ENCODE results near the gene HOXD1.

Gene HOXD1

DNA sequence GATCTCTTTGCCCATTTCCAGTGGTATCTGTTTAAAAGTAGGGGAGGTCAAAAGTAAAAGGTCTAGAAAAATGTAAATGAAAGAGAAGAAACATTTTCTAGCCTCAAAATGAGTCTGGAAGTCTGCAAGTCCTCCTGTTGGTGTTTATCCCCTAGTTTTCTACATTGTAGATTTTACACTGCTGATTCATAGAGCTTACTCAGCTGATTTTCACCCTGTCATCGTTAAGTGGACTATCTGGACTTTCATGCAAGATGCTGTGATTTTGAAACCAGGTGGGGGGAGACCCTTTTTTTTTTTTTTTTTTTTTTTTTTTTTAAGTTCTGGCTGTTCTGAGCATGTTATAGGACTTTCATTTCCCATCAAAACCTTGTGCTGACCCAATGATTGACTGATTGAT, 21.1 kb upstream of the HOXD1 start:
- Histone ChIP-seq H3K36me3 (ENCODE audit: insufficient read depth, low read length) (no peaks in the 10 kb centered on the region), H3K4me2 (ENCODE audit: low read length) (no peak overlapping the region), H3K4me1 (ENCODE audit: insufficient read depth, low read length, severe bottlenecking) (no peaks in the 10 kb centered on the region), H3F3A (ENCODE audit: insufficient read depth, low read length) (no peaks in the 10 kb centered on the region), H3K9ac (ENCODE audit: low read length) (no peak overlapping the region), H3K27me3 (ENCODE audit: insufficient read depth, low read length) (peaks cover 5% of the 10 kb centered on the region; the same call in 1 of the 2 replicates), H3K9me2 (ENCODE audit: low read depth, low read length) (no peaks in the 10 kb centered on the region), H3K27ac (ENCODE audit: low read depth, low read length, poor library complexity, severe bottlenecking) (no peak overlapping the region), H2AFZ (ENCODE audit: low read length) (no peak overlapping the region), H3K79me2 (ENCODE audit: insufficient read depth, low read length) (no peaks in the 10 kb centered on the region), H3K4me3 (ENCODE audit: low read depth, low read length, poor library complexity, severe bottlenecking) (no peak overlapping the region), H4K20me1 (ENCODE audit: insufficient read depth, low read length) (no peaks in the 10 kb centered on the region), H3K9me3 (ENCODE audit: low read length) (no peaks in the 10 kb centered on the region)
- no peak for TF ChIP-seq EZH2 (IDR thresholded peaks at IDR 0.05; ENCODE audit: borderline replicate concordance, low read length)
- TF ChIP-seq, protein P1, sequence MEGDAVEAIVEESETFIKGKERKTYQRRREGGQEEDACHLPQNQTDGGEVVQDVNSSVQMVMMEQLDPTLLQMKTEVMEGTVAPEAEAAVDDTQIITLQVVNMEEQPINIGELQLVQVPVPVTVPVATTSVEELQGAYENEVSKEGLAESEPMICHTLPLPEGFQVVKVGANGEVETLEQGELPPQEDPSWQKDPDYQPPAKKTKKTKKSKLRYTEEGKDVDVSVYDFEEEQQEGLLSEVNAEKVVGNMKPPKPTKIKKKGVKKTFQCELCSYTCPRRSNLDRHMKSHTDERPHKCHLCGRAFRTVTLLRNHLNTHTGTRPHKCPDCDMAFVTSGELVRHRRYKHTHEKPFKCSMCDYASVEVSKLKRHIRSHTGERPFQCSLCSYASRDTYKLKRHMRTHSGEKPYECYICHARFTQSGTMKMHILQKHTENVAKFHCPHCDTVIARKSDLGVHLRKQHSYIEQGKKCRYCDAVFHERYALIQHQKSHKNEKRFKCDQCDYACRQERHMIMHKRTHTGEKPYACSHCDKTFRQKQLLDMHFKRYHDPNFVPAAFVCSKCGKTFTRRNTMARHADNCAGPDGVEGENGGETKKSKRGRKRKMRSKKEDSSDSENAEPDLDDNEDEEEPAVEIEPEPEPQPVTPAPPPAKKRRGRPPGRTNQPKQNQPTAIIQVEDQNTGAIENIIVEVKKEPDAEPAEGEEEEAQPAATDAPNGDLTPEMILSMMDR (IDR thresholded peaks at IDR 0.05; ENCODE audit: low read length) = no peak

DNA sequence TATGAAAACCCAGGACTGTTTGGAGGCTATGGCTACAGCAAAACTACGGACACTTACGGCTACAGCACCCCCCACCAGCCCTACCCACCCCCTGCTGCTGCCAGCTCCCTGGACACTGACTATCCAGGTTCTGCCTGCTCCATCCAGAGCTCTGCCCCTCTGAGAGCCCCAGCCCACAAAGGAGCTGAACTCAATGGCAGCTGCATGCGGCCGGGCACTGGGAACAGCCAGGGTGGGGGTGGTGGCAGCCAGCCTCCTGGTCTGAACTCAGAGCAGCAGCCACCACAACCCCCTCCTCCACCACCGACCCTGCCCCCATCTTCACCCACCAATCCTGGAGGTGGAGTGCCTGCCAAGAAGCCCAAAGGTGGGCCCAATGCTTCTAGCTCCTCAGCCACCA, 19.3 kb upstream of the HOXD1 start:
- TF ChIP-seq, protein P1 (IDR thresholded peaks at IDR 0.05; ENCODE audit: low read length) = no peak
- no peak for TF ChIP-seq EZH2 (IDR thresholded peaks at IDR 0.05; ENCODE audit: borderline replicate concordance, low read length)
- Histone ChIP-seq H3K9me3 (ENCODE audit: low read length) (no peaks in the 10 kb centered on the region), H3F3A (ENCODE audit: insufficient read depth, low read length) (no peaks in the 10 kb centered on the region), H3K4me3 (ENCODE audit: low read depth, low read length, poor library complexity, severe bottlenecking) (no peak overlapping the region), H3K27ac (ENCODE audit: low read depth, low read length, poor library complexity, severe bottlenecking) (no peak overlapping the region), H3K9me2 (ENCODE audit: low read depth, low read length) (no peaks in the 10 kb centered on the region), H3K9ac (ENCODE audit: low read length) (no peak overlapping the region), H3K4me2 (ENCODE audit: low read length) (no peak overlapping the region), H2AFZ (ENCODE audit: low read length) (no peak overlapping the region), H3K4me1 (ENCODE audit: insufficient read depth, low read length, severe bottlenecking) (no peaks in the 10 kb centered on the region), H4K20me1 (ENCODE audit: insufficient read depth, low read length) (no peaks in the 10 kb centered on the region), H3K36me3 (ENCODE audit: insufficient read depth, low read length) (no peaks in the 10 kb centered on the region), H3K27me3 (ENCODE audit: insufficient read depth, low read length) (no peaks in the 10 kb centered on the region; the same call in 1 of the 2 replicates), H3K79me2 (ENCODE audit: insufficient read depth, low read length) (no peaks in the 10 kb centered on the region)

DNA sequence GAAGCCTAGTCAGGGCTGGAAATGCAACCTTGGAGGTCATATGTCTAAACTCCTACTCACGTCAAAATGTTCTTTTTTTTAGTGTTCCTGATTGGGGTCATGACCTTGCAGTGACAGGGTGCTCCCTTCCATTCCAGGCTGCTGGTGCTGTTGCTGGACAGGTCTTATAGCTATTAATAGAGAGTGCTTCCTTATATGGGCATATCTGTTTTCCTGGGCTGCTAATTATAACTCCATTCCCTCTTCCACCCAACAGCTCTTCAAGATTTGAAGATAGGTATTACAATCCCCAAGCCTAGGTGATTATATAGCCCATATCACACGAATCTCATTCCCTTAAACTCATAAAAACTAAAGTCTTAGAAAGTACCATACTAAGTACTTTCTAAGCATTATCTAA, 18.8 kb upstream of the HOXD1 start:
- H3K36me3 ChIP-seq (ENCODE audit: insufficient read depth, low read length) = no peaks in the 10 kb centered on the region
- no peaks in the 10 kb centered on the region for H3F3A ChIP-seq (ENCODE audit: insufficient read depth, low read length)
- no peaks in the 10 kb centered on the region; the same call in 1 of the 2 replicates for H3K27me3 ChIP-seq (ENCODE audit: insufficient read depth, low read length)
- H3K9me2 ChIP-seq (ENCODE audit: low read depth, low read length) = no peaks in the 10 kb centered on the region
- peaks cover 2% of the 10 kb centered on the region for H3K4me1 ChIP-seq (ENCODE audit: insufficient read depth, low read length, severe bottlenecking)
- H4K20me1 ChIP-seq (ENCODE audit: insufficient read depth, low read length) = no peaks in the 10 kb centered on the region
- H3K4me3 ChIP-seq (ENCODE audit: low read depth, low read length, poor library complexity, severe bottlenecking) = no peak overlapping the region
- no peaks in the 10 kb centered on the region for H3K79me2 ChIP-seq (ENCODE audit: insufficient read depth, low read length)
- TF ChIP-seq EZH2 (IDR thresholded peaks at IDR 0.05; ENCODE audit: borderline replicate concordance, low read length) = no peak
- TF ChIP-seq, protein P1 (IDR thresholded peaks at IDR 0.05; ENCODE audit: low read length) = no peak
- no peak overlapping the region for H3K27ac ChIP-seq (ENCODE audit: low read depth, low read length, poor library complexity, severe bottlenecking)
- H3K4me2 ChIP-seq (ENCODE audit: low read length) = no peak overlapping the region
- no peak overlapping the region for H3K9ac ChIP-seq (ENCODE audit: low read length)
- H2AFZ ChIP-seq (ENCODE audit: low read length) = no peak overlapping the region
- no peaks in the 10 kb centered on the region for H3K9me3 ChIP-seq (ENCODE audit: low read length)
